Measurements from ENCODE around the gene TEX22. TPM values are rescaled to one million over a fixed set of nuclear protein-coding genes. Genes with fewer than 3 reads are reported as not detected.
A peak's percentile ranks its signal among the peaks of the same experiment; 100 is the strongest.

TEX22 gene
- total RNA-seq, 2 donors from 2014 or later, result 0.95 to 3.7 TPM

DNA sequence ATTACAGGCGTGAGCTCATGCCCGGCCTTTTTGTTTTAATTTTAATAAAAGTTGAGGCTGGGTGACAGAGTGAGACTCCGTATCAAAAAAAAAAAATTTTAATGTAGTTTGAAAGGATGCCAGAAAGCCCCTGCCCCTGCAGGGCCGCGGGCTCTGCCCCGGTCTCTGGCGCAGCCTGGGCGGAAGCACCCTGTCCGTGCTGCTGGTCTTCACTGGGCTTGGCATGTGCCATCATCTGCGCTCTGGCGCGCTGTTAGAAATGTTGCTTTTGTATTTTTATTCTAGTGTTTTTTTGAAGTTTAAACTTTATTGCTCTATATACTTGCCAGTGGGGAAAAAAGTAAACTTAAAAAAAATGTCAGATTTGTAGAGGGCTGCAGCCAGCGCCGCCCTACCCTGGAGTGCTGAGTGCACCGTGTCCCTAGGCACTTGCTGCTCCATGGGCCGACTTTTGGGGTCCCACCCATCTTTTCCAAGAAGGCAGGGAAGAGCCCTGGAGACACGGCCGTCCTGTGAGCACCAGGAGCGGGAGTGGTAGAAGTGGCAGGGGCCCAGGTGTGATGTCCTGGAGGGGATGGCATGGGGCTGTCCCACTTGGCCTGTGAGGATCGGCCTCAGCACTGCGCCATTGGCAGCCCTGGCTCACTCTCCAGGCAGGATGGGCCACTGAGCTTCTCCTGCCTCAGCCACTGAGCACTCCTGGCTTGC lies 25.3 kb downstream of the TEX22 start:
- H3K9me3 Mint-ChIP-seq, result no peaks in the 10 kb centered on the region
- peak overlapping the region; percentile 59 for H3K27ac Mint-ChIP-seq
- no peak for ATAC-seq (replicated peaks)
- peaks cover 13% of the 10 kb centered on the region for H3K4me1 Mint-ChIP-seq
- H3K4me3 Mint-ChIP-seq, result no peak overlapping the region
- peaks cover 56% of the 10 kb centered on the region for H3K36me3 Mint-ChIP-seq (ENCODE audit: low read depth)
- H3K27me3 Mint-ChIP-seq, result no peaks in the 10 kb centered on the region

DNA sequence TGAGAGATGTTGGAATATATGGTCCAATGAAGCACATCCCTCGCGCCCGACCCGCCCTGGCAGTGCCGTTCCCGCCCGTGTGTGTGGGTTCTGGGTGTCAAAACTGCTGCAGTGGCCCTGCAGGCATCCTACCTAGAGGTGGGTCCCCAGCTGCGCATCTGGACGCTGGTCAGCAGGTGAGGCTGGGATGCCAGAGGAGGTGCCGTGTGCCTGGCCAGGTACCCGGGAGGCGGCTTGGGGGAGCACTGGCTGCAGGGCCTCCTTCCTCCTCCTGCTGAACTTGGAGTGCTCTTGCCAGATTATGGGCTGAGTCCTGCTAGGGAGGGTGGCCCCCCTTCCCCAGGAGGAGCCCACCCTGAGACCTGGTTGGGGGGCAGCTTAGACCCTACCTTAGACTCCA lies 26.5 kb downstream of the TEX22 start:
- ATAC-seq (replicated peaks), result no peak
- Mint-ChIP-seq H3K36me3 (ENCODE audit: low read depth) (peaks cover 63% of the 10 kb centered on the region), H3K4me3 (no peak overlapping the region)

DNA sequence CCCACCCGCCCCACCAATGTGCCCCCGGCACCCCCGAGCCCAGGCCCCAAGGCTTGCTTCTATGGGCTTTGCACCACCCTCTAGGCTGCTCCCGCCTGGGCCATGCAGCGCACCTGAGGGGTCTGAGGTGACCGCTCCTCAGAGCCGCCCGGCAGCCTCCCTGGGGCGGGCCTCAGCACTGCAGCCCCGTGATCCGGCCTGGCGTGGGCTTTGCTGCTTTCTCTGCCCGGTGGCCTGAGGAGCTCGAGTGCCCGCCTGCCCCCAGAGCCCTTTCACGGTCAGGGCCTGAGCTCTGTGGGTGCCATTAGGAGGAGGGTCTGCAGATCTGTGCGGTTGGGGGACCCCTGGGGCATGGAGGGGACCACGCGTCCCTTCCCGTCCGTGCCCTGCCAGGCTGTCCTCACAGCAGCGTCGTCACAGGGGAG lies 27.5 kb downstream of the TEX22 start:
- peaks cover 9% of the 10 kb centered on the region for H3K4me1 Mint-ChIP-seq
- no peak overlapping the region for H3K4me3 Mint-ChIP-seq
- no peaks in the 10 kb centered on the region for H3K27me3 Mint-ChIP-seq
- H3K9me3 Mint-ChIP-seq, result no peaks in the 10 kb centered on the region
- H3K36me3 Mint-ChIP-seq (ENCODE audit: low read depth), result peaks cover 69% of the 10 kb centered on the region
- no peak overlapping the region for H3K27ac Mint-ChIP-seq
- ATAC-seq (replicated peaks), result no peak

More for the DNA sequence above, 26.5 kb downstream of the TEX22 start:
- Mint-ChIP-seq H3K27ac (no peak overlapping the region), H3K9me3 (no peaks in the 10 kb centered on the region), H3K27me3 (no peaks in the 10 kb centered on the region), H3K4me1 (peaks cover 9% of the 10 kb centered on the region)

DNA sequence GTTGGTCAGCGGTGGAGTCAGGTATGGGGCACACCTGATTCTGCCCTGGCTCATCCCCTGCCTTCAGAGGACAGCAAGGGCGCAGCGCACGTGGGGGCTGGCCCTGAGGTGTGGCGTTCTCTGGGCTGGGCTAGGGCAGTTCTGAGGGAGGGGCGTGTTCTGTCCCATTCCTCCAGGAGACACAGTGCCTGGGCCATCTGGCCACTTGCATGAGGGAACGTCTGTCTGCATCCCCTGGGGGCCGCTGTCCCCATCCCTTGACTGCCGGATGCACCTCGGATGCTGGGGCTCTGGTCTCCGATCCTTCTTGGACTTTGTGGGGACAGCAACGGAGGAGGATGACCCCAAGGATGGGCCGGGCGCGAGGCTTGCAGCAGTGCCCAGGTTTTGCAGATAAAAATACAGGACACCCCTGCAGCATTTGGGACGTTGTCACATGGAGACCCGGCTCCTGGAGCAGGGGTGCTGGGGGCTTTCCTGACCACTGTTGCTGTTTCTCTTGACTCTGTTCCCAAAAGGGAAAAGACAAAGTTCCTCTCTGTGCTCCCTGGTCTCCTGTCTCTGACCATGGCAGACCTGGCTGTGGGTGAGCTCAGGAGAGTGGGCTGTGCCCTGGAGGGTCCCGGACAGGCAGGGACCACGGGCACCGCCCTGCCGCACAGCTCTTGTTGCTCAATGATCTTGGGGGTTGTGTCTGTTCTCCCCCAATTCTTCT lies 28.2 kb downstream of the TEX22 start:
- Mint-ChIP-seq H3K27ac (no peak overlapping the region), H3K4me3 (no peak overlapping the region), H3K4me1 (peaks cover 9% of the 10 kb centered on the region), H3K9me3 (no peaks in the 10 kb centered on the region), H3K27me3 (no peaks in the 10 kb centered on the region), H3K36me3 (ENCODE audit: low read depth) (peaks cover 68% of the 10 kb centered on the region)
- ATAC-seq (replicated peaks), result no peak

DNA sequence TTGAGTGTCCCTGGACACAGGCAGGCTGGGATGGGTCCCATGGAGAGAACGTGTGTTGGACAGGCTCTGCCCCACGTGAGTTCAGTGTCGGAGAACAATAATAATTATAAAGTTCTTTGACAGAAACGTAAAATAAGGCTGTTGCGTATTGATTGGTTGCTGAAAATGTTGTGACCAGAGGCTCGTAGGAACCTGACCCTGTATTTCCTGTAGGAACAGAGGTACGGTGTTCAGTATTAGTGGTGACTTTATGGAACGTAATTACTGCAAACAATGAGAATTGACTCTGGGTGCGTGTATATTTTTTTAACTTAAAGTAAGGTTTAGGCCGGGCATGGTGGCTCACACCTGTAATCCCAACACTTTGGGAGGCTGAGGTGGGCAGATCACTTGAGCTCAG lies 29.1 kb downstream of the TEX22 start:
- Mint-ChIP-seq H3K4me3 (no peak overlapping the region), H3K27me3 (no peaks in the 10 kb centered on the region), H3K27ac (no peak overlapping the region), H3K4me1 (peaks cover 2% of the 10 kb centered on the region), H3K9me3 (no peaks in the 10 kb centered on the region), H3K36me3 (ENCODE audit: low read depth) (peaks cover 60% of the 10 kb centered on the region)
- ATAC-seq (replicated peaks), result no peak

DNA sequence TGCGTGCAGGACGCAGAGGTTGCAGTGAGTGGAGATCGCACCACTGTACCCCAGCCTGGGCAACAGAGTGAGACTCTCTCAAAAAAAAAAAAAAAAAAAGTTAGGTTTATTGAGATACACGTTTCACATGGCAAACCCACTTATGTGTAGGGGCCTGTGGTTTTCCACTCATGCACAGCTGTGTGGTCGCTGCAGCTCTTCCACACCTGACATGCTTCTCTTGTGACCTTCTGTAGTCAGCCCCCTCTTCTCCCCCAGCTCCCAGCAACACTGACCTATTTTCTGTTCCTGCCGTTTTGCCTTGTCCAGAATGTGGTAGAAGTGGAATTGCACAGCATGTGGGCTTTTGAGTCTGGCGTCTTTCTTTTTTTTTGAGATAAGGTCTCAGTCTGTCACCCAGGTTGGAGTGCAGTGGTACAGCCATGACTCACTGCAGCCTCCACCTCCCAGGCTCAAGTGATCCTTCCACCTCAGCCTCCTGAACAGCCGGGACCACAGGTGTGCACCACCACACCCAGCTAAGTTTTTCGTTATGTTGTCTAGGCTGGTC lies 29.7 kb downstream of the TEX22 start:
- Mint-ChIP-seq H3K27ac (no peak overlapping the region), H3K9me3 (no peaks in the 10 kb centered on the region), H3K4me1 (no peaks in the 10 kb centered on the region), H3K36me3 (ENCODE audit: low read depth) (peaks cover 56% of the 10 kb centered on the region), H3K4me3 (no peak overlapping the region), H3K27me3 (no peaks in the 10 kb centered on the region)
- ATAC-seq (replicated peaks), result no peak

DNA sequence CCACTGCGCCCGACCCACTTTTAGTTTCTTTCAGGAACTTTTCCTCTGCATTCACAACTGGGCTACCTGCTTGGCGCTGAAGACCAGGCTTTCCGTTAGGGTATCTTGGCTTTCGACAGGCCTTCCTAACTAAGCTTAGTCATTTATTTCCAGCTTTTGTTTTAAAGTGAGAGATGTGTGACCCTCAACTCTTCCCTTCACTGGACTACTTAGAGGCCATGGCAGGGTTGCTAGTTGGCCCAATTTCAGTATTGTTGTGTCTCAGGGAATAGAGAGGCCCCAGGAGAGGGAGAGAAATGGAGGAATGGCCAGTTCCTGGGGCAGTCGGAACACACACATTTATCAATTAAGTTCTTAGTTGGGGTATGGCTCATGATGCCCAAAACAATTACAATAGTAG lies 31.7 kb downstream of the TEX22 start:
- peaks cover 49% of the 10 kb centered on the region for H3K36me3 Mint-ChIP-seq (ENCODE audit: low read depth)
- H3K27ac Mint-ChIP-seq, result no peak overlapping the region
- peaks cover 4% of the 10 kb centered on the region for H3K4me1 Mint-ChIP-seq
- no peaks in the 10 kb centered on the region for H3K27me3 Mint-ChIP-seq
- H3K4me3 Mint-ChIP-seq, result no peak overlapping the region
- no peak for ATAC-seq (replicated peaks)
- no peaks in the 10 kb centered on the region for H3K9me3 Mint-ChIP-seq

DNA sequence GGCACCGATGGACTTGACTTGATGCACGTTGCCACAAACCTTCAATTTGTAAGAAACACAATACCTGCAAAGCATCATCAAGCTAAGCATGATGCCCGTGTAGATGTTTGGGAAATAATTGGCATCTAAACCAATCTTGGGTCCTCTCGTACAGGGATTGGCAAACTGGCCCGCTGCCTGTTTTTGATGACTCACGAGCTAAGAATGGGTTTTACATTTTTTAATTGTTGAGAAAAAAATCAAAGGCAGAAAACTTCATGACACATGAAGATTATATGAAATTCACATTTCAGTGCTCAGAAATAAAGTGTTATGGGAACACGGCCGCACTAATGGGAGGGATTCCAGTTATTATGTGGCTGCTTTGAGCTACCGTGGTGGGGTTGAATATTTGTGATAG lies 32.2 kb downstream of the TEX22 start:
- Mint-ChIP-seq H3K9me3 (no peaks in the 10 kb centered on the region), H3K4me3 (no peak overlapping the region), H3K4me1 (peaks cover 8% of the 10 kb centered on the region), H3K27me3 (no peaks in the 10 kb centered on the region), H3K27ac (no peak overlapping the region), H3K36me3 (ENCODE audit: low read depth) (peaks cover 52% of the 10 kb centered on the region)
- no peak for ATAC-seq (replicated peaks)

DNA sequence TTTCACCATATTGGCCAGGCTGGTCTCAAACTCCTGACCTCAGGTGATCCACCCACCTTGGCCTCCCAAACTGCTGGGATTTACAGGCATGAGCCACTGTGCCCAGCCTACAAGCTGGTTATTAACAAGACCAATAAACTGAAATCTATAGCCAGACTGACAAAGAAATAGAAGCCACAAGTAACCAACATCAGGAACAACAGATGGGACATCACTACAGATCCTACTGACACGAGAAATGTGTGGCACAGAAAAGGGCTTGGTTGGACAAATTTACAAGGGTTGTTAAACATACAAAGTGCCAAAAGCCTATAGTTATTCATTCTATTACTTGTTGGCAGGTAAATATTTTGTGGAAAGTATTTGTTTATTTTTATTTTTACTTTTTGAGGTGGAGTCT lies 32.9 kb downstream of the TEX22 start:
- no peak overlapping the region for H3K4me3 Mint-ChIP-seq
- H3K27me3 Mint-ChIP-seq, result no peaks in the 10 kb centered on the region
- ATAC-seq (replicated peaks), result no peak
- peaks cover 48% of the 10 kb centered on the region for H3K36me3 Mint-ChIP-seq (ENCODE audit: low read depth)
- no peaks in the 10 kb centered on the region for H3K9me3 Mint-ChIP-seq
- peaks cover 13% of the 10 kb centered on the region for H3K4me1 Mint-ChIP-seq
- no peak overlapping the region for H3K27ac Mint-ChIP-seq

DNA sequence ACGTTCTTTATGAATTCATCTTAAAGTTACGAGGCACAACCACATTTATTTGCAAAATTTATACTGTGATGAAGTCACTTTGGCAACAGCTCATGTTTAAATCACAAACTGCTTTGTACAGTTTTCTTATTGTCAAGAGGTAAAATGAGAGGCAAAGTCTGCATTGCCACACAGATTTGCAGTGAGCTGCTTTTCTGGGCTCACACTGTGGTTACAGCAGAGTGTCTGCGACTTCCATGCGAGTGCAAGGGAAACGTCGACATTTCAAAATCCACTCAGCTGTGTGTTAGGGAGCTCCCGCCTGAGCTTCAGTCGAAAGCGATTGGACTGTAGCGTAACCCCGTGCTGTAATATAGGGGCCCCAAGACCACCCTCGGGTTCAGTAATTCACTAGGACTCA lies 34.3 kb downstream of the TEX22 start:
- no peak for ATAC-seq (replicated peaks)
- no peaks in the 10 kb centered on the region for H3K27me3 Mint-ChIP-seq
- H3K9me3 Mint-ChIP-seq, result no peaks in the 10 kb centered on the region
- H3K4me3 Mint-ChIP-seq, result no peak overlapping the region
- no peak overlapping the region for H3K27ac Mint-ChIP-seq
- peaks cover 15% of the 10 kb centered on the region for H3K4me1 Mint-ChIP-seq
- H3K36me3 Mint-ChIP-seq (ENCODE audit: low read depth), result peaks cover 36% of the 10 kb centered on the region

DNA sequence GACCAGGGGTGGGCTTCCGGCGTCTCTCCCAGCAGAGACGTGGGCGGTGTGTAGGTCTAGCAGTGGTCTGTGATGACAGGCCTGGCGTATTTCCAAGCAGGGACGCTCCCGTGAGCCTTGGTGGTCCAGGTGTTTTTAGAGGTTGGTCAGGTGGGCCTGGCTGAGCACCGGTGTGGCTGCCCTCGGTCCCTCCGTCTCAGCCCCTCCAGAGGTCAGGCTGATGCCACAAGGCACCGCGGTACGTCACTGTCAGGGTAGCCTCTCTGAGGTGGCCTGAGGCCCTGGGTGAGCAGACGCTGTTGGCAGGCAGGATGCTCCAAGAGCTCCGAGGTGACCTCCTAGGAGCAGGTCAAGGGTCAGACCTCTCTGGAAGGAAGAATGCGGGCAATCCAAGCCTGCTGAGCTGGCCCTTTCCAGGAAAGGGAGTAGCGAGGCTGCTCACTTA lies 34.8 kb downstream of the TEX22 start:
- Mint-ChIP-seq H3K27me3 (no peaks in the 10 kb centered on the region), H3K36me3 (ENCODE audit: low read depth) (peaks cover 32% of the 10 kb centered on the region), H3K27ac (no peak overlapping the region)

DNA sequence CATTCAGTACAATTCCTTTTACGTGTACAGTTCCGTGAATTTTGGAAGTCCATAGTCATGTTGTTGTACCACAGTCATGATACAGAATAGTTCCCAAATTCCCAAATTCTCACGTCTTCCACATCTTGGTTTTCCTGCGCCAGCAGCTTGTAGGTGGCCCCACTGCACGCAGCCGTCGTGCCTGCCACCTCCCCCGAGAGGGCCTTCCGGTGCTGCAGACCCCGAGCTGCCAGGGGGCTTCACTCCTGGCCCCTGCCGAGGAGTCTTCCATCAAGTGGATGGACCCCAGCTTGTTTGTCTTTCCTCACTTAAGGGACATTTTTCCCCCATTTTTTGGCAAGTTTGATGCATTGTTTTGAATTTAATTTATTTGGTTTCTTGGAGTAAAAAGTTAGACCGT lies 38.1 kb downstream of the TEX22 start:
- H3K4me3 Mint-ChIP-seq, result no peak overlapping the region
- H3K36me3 Mint-ChIP-seq (ENCODE audit: low read depth), result peaks cover 5% of the 10 kb centered on the region
- H3K27me3 Mint-ChIP-seq, result no peaks in the 10 kb centered on the region
- ATAC-seq (replicated peaks), result no peak
- no peaks in the 10 kb centered on the region for H3K9me3 Mint-ChIP-seq
- H3K27ac Mint-ChIP-seq, result no peak overlapping the region
- H3K4me1 Mint-ChIP-seq, result peaks cover 15% of the 10 kb centered on the region

More for the DNA sequence above, 34.8 kb downstream of the TEX22 start:
- no peaks in the 10 kb centered on the region for H3K9me3 Mint-ChIP-seq
- ATAC-seq (replicated peaks), result no peak
- H3K4me1 Mint-ChIP-seq, result peaks cover 15% of the 10 kb centered on the region
- no peak overlapping the region for H3K4me3 Mint-ChIP-seq

DNA sequence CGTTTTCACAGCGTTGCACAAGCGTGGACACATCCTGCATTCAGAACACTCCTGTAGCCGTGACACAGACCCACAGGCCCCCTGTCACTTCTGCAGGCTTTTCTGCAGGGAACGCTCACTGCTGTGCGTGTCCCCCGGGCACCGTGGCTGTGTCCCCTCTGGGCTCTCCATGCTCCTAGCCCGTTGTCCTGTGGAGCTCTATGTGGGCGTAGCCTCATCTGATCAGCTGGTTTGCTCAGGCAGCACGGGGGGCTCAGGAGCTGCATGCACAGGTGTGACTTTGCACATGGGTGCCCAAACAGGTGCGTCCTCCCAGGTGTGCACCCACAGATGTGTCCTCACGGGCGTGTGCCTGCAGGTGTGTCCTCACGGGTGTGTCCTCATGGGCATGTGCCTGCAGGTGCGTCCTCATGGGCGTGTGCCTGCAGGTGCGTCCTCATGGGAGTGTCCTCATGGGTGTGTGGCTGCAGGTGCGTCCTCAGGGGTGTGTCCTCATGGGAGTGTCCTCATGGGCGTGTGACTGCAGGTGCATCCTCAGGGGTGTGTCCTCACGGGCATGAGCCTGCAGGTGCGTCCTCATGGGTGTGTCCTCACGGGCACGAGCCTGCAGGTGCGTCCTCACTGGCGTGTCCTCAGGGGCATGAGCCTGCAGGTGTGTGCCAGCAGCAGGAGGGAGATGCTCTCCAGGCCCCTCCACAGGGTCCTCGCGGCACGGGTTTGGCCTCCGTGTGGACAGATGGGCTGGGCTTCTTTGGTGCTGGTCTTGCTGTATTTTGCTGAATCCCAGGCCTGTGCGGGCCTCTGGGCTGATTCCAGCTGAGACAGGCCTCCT lies 38.8 kb downstream of the TEX22 start:
- no peak for ATAC-seq (replicated peaks)
- Mint-ChIP-seq H3K9me3 (no peaks in the 10 kb centered on the region), H3K27me3 (no peaks in the 10 kb centered on the region), H3K27ac (no peak overlapping the region), H3K4me3 (no peak overlapping the region), H3K36me3 (ENCODE audit: low read depth) (peaks cover 12% of the 10 kb centered on the region), H3K4me1 (peaks cover 15% of the 10 kb centered on the region)

DNA sequence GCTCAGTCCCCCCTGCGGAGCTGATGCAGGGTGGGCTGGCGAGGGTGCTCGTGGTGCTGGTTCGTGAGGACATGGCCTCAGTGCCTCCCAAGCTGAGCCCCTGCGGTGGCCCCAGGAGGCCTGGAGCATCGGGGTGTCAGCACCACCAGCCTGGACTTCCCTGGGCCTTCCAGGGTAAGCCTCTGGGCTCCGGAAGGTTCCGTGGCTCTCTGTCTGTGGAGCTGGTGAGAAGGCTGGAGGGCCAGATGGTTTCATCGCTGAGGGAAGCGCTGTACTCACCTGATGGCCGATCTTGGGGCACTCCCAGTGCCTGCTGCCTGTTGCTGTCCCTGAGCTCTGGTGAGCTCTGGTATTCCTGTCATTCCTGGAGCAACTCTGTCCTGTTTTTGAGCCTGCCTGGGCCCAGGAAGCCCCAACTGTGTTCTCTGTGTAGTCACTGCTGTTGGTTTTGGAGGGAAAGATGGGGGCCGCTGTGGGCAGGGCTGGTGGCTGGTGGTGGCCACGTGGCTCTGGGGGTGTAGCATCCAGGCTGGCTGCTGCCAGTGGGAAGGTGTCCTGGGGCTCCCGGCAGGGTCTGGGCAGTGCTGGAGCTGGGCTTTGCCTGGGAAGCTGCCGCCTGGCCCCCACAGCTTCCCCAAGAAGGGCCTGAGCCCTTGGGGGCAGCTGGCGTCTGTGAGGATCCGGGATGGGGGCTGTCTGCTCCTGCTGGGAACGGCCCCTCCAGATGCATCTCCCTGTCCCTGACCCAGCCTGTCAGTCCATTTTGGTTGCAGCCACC lies 39.6 kb downstream of the TEX22 start:
- no peak for ATAC-seq (replicated peaks)
- Mint-ChIP-seq H3K36me3 (ENCODE audit: low read depth) (peaks cover 17% of the 10 kb centered on the region), H3K4me3 (no peak overlapping the region), H3K4me1 (peaks cover 15% of the 10 kb centered on the region), H3K27me3 (no peaks in the 10 kb centered on the region), H3K9me3 (no peaks in the 10 kb centered on the region), H3K27ac (no peak overlapping the region)

Measured in activated T-helper 17 cell treated with anti-CD3 and anti-CD28 coated beads, Interleukin-2, amount 50 U/mL, for 72 hours (primary cell).